Neural progenitor cell (in vitro differentiated cells): ENCODE results near the gene BMPR1A. TPM values are rescaled to one million over a fixed set of nuclear protein-coding genes. Genes with fewer than 3 reads are reported as not detected.

ENCODE experiments used
- DNase-seq: peaks from one replicate; pipeline ENCODE4 v3.0.0-alpha.2; 2016; ENCODE audit warnings: low spot score
- H2AFZ ChIP-seq: fragments of 200-600 bp; sonication (generic); replicated peaks from 2 replicates; pipeline ENCODE4 v1.6.1; 2016; ENCODE audit warnings: antibody characterized with exemption
- H3F3A ChIP-seq: fragments of 200-600 bp; sonication (generic); 2 replicates; pipeline ENCODE4 v1.6.1; 2016; ENCODE audit warnings: antibody characterized with exemption, low read depth
- H3K27ac ChIP-seq: fragments of 200-600 bp; sonication (generic); 2 replicates; pipeline ENCODE4 v1.5.1; 2016; ENCODE audit warnings: mild to moderate bottlenecking
- H3K27me3 ChIP-seq: fragments of 200-600 bp; sonication (generic); 2 replicates; pipeline ENCODE4 v1.6.1; 2016; ENCODE audit warnings: mild to moderate bottlenecking, moderate library complexity
- H3K36me3 ChIP-seq: fragments of 200-600 bp; sonication (generic); 2 replicates; pipeline ENCODE4 v1.5.1; 2016
- H3K4me1 ChIP-seq: fragments of 200-600 bp; sonication (generic); 2 replicates; pipeline ENCODE4 v1.6.1; 2016; ENCODE audit warnings: mixed run types
- H3K4me2 ChIP-seq: fragments of 200-600 bp; sonication (generic); 2 replicates; pipeline ENCODE4 v1.6.1; 2016
- H3K4me3 ChIP-seq: fragments of 200-600 bp; sonication (generic); 2 replicates; pipeline ENCODE4 v1.5.1; 2016
- H3K79me2 ChIP-seq: fragments of 200-600 bp; sonication (generic); 2 replicates; pipeline ENCODE4 v1.6.1; 2016; ENCODE audit warnings: low read depth
- H3K9ac ChIP-seq: fragments of 200-600 bp; sonication (generic); 2 replicates; pipeline ENCODE4 v1.6.1; 2016
- H3K9me3 ChIP-seq: fragments of 200-600 bp; sonication (generic); 2 replicates; pipeline ENCODE4 v1.5.1; 2016; ENCODE audit warnings: low read depth
- H4K20me1 ChIP-seq: fragments of 200-600 bp; sonication (generic); 2 replicates; pipeline ENCODE4 v1.6.1; 2016; ENCODE audit warnings: low read depth
- H3K27ac Mint-ChIP-seq: 3 replicates; pipeline ENCODE4 v1.8.0; 2021; ENCODE audit warnings: mixed read lengths
- H3K27me3 Mint-ChIP-seq: 2 replicates; pipeline ENCODE4 v1.8.0; 2022; ENCODE audit warnings: low read depth, mild to moderate bottlenecking, inconsistent platforms, moderate library complexity, mixed read lengths; ENCODE audit not compliant: insufficient read depth
- H3K36me3 Mint-ChIP-seq: 3 replicates; pipeline ENCODE4 v1.8.0; 2021; ENCODE audit warnings: mixed read lengths
- H3K4me1 Mint-ChIP-seq: 3 replicates; pipeline ENCODE4 v1.8.0; 2021; ENCODE audit warnings: mixed read lengths
- H3K4me3 Mint-ChIP-seq: 3 replicates; pipeline ENCODE4 v1.8.0; 2021; ENCODE audit warnings: mild to moderate bottlenecking, moderate library complexity, mixed read lengths
- H3K9me3 Mint-ChIP-seq: 3 replicates; pipeline ENCODE4 v1.8.0; 2020; ENCODE audit warnings: mixed read lengths
- CTCF ChIP-seq: fragments of 200-600 bp; sonication (generic); IDR thresholded peaks from 2 replicates; pipeline ENCODE4 v1.5.1; 2017; ENCODE audit warnings: antibody characterized with exemption, mild to moderate bottlenecking
- EZH2 ChIP-seq: fragments of 200-600 bp; sonication (generic); IDR thresholded peaks from 2 replicates; pipeline ENCODE4 v1.6.1; 2017; ENCODE audit warnings: antibody characterized with exemption, mild to moderate bottlenecking, moderate library complexity
- EZH2phosphoT487 ChIP-seq: fragments of 200-600 bp; sonication (generic); IDR thresholded peaks from 2 replicates; pipeline ENCODE4 v1.6.1; 2017; ENCODE audit warnings: antibody characterized with exemption
- total RNA-seq: library from RNA; depleted of rRNA; stranded (reverse); fragments of >200 nt; gene quantifications from 2 replicates; pipeline ENCODE4 v1.2.3, GENCODE V29; 2015; ENCODE audit warnings: low replicate concordance

The BMPR1A gene
- total RNA-seq, 1 donor from 2014 or later = 76.2 TPM

GRCh38 chr10:86957471-86958115 lies 201.2 kb downstream of the BMPR1A start, which contains the start of gene MMRN2:
MMRN2 (minus strand) TSS chr10:86957615; CDS start chr10:86957541, 74 bp downstream.
- H3K4me1 Mint-ChIP-seq = peaks cover 53% of the 10 kb centered on the region
- H3F3A ChIP-seq = no peaks in the 10 kb centered on the region
- H3K4me1 ChIP-seq = peaks cover 33% of the 10 kb centered on the region
- peaks cover 15% of the 10 kb centered on the region for H3K9me3 Mint-ChIP-seq
- H3K36me3 Mint-ChIP-seq = no peaks in the 10 kb centered on the region
- H3K79me2 ChIP-seq = no peaks in the 10 kb centered on the region
- H3K27ac ChIP-seq = no peak within 1 kb of the TSS
- H4K20me1 ChIP-seq = no peaks in the 10 kb centered on the region
- H2AFZ ChIP-seq = no peak within 1 kb of the TSS
- no peak for DNase-seq
- TF ChIP-seq EZH2 (no peak), EZH2phosphoT487 (no peak), CTCF (no peak)
- no peak within 1 kb of the TSS for H3K9ac ChIP-seq
- H3K4me3 ChIP-seq = no peak within 1 kb of the TSS
- H3K36me3 ChIP-seq = no peaks in the 10 kb centered on the region
- H3K4me2 ChIP-seq = no peak within 1 kb of the TSS
- H3K9me3 ChIP-seq = peaks cover 6% of the 10 kb centered on the region
- peaks cover 6% of the 10 kb centered on the region for H3K27me3 Mint-ChIP-seq
- H3K27me3 ChIP-seq = no peaks in the 10 kb centered on the region
- H3K4me3 Mint-ChIP-seq = peak within 1 kb of the TSS; percentile 38
- peak within 1 kb of the TSS; percentile 91 for H3K27ac Mint-ChIP-seq

GRCh38 chr10:86958116-86958900 lies 201.9 kb downstream of the BMPR1A start, which contains the start of gene SNCG:
SNCG (plus strand) TSS chr10:86958599; CDS start chr10:86958698, 99 bp downstream.
- Histone ChIP-seq H3K79me2 (no peaks in the 10 kb centered on the region), H3K27ac (no peak within 1 kb of the TSS), H3K9me3 (peaks cover under 1% of the 10 kb centered on the region), H3K36me3 (no peaks in the 10 kb centered on the region), H3K4me2 (no peak within 1 kb of the TSS), H4K20me1 (no peaks in the 10 kb centered on the region), H3K4me1 (peaks cover 33% of the 10 kb centered on the region), H3F3A (no peaks in the 10 kb centered on the region), H2AFZ (peak within 1 kb of the TSS; percentile 47), H3K9ac (no peak within 1 kb of the TSS), H3K27me3 (no peaks in the 10 kb centered on the region), H3K4me3 (no peak within 1 kb of the TSS)
- TF ChIP-seq CTCF (no peak), EZH2 (no peak), EZH2phosphoT487 (no peak)
- H3K9me3 Mint-ChIP-seq = peaks cover 8% of the 10 kb centered on the region
- DNase-seq = no peak
- peak within 1 kb of the TSS; percentile 91 for H3K27ac Mint-ChIP-seq
- no peak within 1 kb of the TSS for H3K4me3 Mint-ChIP-seq
- no peaks in the 10 kb centered on the region for H3K36me3 Mint-ChIP-seq
- peaks cover 6% of the 10 kb centered on the region for H3K27me3 Mint-ChIP-seq
- peaks cover 53% of the 10 kb centered on the region for H3K4me1 Mint-ChIP-seq

- Histone ChIP-seq H3K4me3 (no peak overlapping the region), H3K9me3 (no peaks in the 10 kb centered on the region), H2AFZ (peak overlapping the region; percentile 47), H3K27me3 (no peaks in the 10 kb centered on the region), H3F3A (no peaks in the 10 kb centered on the region), H3K4me1 (peaks cover 28% of the 10 kb centered on the region), H3K36me3 (no peaks in the 10 kb centered on the region), H3K4me2 (no peak overlapping the region), H4K20me1 (no peaks in the 10 kb centered on the region), H3K27ac (no peak overlapping the region), H3K9ac (no peak overlapping the region), H3K79me2 (no peaks in the 10 kb centered on the region)
- Mint-ChIP-seq H3K27ac (peak overlapping the region; percentile 91), H3K4me1 (peaks cover 45% of the 10 kb centered on the region), H3K4me3 (no peak overlapping the region), H3K27me3 (peaks cover 6% of the 10 kb centered on the region), H3K9me3 (peaks cover 2% of the 10 kb centered on the region), H3K36me3 (no peaks in the 10 kb centered on the region)
- TF ChIP-seq CTCF (no peak), EZH2phosphoT487 (no peak), EZH2 (no peak)
- DNase-seq = no peak
These were observed 202.7 kb downstream of the BMPR1A start for GRCh38 chr10:86958901-86959736.
